T-helper 1 cell treated with Interleukin-12 subunit alpha and Interleukin-12 subunit beta and Interleukin-4 antibody, amounts not matched to agents 30 μg/mL and 1 μg/mL, for 36 hours (primary cell): Measurements from ENCODE around the gene COL17A1.

Source experiments
- H3K27ac Mint-ChIP-seq: one replicate; pipeline ENCODE4 v1.8.0; 2021; ENCODE audit warnings: mild to moderate bottlenecking, mixed read lengths
- H3K27me3 Mint-ChIP-seq: one replicate; pipeline ENCODE4 v1.8.0; 2021; ENCODE audit warnings: low read depth, mixed read lengths
- H3K36me3 Mint-ChIP-seq: one replicate; pipeline ENCODE4 v1.8.0; 2021; ENCODE audit warnings: low read depth, mixed read lengths
- H3K4me1 Mint-ChIP-seq: one replicate; pipeline ENCODE4 v1.8.0; 2021; ENCODE audit warnings: low read depth, mixed read lengths
- H3K4me3 Mint-ChIP-seq: one replicate; pipeline ENCODE4 v1.8.0; 2021; ENCODE audit warnings: mild to moderate bottlenecking, moderate library complexity, mixed read lengths
- H3K9me3 Mint-ChIP-seq: one replicate; pipeline ENCODE4 v1.8.0; 2021; ENCODE audit warnings: mixed read lengths

The COL17A1 gene

GRCh38 chr10:104104926-104105325 lies 19.2 kb upstream of the COL17A1 start:
- no peaks in the 10 kb centered on the region for H3K9me3 Mint-ChIP-seq
- H3K4me1 Mint-ChIP-seq, result peaks cover 11% of the 10 kb centered on the region
- no peaks in the 10 kb centered on the region for H3K36me3 Mint-ChIP-seq
- H3K27me3 Mint-ChIP-seq, result peaks cover 25% of the 10 kb centered on the region
- H3K4me3 Mint-ChIP-seq, result no peak overlapping the region
- H3K27ac Mint-ChIP-seq, result no peak overlapping the region

DNA sequence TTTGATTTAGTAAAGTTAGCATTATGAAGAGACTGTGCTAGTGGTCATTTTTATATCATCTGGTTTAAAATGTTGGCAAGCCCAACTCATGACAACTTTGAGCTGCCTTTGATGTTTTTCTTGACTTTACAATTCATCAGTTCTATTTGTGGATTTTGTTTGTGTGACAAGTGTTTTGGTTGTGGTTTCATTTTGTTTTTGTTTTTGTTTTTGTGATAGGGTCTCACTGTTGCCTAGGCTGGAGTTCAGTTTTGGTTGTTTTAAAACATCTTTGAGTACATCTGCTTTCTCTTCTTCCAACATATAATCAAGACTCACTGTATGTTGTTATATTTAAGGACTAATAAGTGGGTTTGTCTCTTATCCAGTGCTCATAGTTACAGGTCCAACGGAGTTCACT lies 18.7 kb upstream of the COL17A1 start:
- no peaks in the 10 kb centered on the region for H3K36me3 Mint-ChIP-seq
- H3K27ac Mint-ChIP-seq, result no peak overlapping the region
- no peaks in the 10 kb centered on the region for H3K9me3 Mint-ChIP-seq
- H3K27me3 Mint-ChIP-seq, result peaks cover 22% of the 10 kb centered on the region
- no peak overlapping the region for H3K4me3 Mint-ChIP-seq
- H3K4me1 Mint-ChIP-seq, result peaks cover 9% of the 10 kb centered on the region

- no peaks in the 10 kb centered on the region for H3K9me3 Mint-ChIP-seq
- no peaks in the 10 kb centered on the region for H3K36me3 Mint-ChIP-seq
- no peak overlapping the region for H3K4me3 Mint-ChIP-seq
- H3K4me1 Mint-ChIP-seq, result peaks cover 9% of the 10 kb centered on the region
- peaks cover 25% of the 10 kb centered on the region for H3K27me3 Mint-ChIP-seq
- no peak overlapping the region for H3K27ac Mint-ChIP-seq
Observed at GRCh38 chr10:104103956-104104355, 18.3 kb upstream of the COL17A1 start.

GRCh38 chr10:104101902-104102301 lies 16.2 kb upstream of the COL17A1 start:
- Mint-ChIP-seq H3K4me3 (no peak overlapping the region), H3K27me3 (peaks cover 28% of the 10 kb centered on the region), H3K4me1 (peaks cover 9% of the 10 kb centered on the region), H3K27ac (no peak overlapping the region), H3K36me3 (no peaks in the 10 kb centered on the region), H3K9me3 (peaks cover 4% of the 10 kb centered on the region)

GRCh38 chr10:104100795-104101194 lies 15.1 kb upstream of the COL17A1 start:
- peaks cover 11% of the 10 kb centered on the region for H3K9me3 Mint-ChIP-seq
- no peak overlapping the region for H3K4me3 Mint-ChIP-seq
- peaks cover 7% of the 10 kb centered on the region for H3K4me1 Mint-ChIP-seq
- H3K27me3 Mint-ChIP-seq, result peaks cover 28% of the 10 kb centered on the region
- H3K36me3 Mint-ChIP-seq, result no peaks in the 10 kb centered on the region
- H3K27ac Mint-ChIP-seq, result no peak overlapping the region

DNA sequence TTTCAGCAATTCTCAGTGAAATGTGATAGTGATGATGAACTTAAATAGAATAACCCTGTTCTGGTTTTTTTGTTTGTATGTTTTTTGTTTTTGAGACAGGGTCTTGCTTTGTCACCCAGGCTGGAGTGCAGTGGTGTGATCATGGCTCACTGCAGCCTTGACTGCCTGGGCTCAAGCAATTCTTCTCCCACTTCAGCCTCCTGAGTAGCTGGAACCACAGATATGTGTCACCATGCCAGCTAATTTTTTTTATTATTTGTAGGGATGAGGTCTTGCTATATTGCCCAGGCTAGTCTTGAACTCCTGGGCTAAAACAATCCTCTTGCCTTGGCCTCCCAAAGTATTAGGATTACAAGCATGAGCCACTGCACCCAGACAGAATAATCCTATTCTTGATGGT lies 14.3 kb upstream of the COL17A1 start:
- no peak overlapping the region for H3K27ac Mint-ChIP-seq
- H3K4me1 Mint-ChIP-seq, result peaks cover 6% of the 10 kb centered on the region
- H3K36me3 Mint-ChIP-seq, result no peaks in the 10 kb centered on the region
- H3K9me3 Mint-ChIP-seq, result peaks cover 11% of the 10 kb centered on the region
- H3K4me3 Mint-ChIP-seq, result no peak overlapping the region
- H3K27me3 Mint-ChIP-seq, result peaks cover 28% of the 10 kb centered on the region

GRCh38 chr10:104099269-104099668 lies 13.6 kb upstream of the COL17A1 start:
- peaks cover 11% of the 10 kb centered on the region for H3K9me3 Mint-ChIP-seq
- no peak overlapping the region for H3K4me3 Mint-ChIP-seq
- H3K27ac Mint-ChIP-seq, result no peak overlapping the region
- no peaks in the 10 kb centered on the region for H3K4me1 Mint-ChIP-seq
- H3K36me3 Mint-ChIP-seq, result no peaks in the 10 kb centered on the region
- peaks cover 28% of the 10 kb centered on the region for H3K27me3 Mint-ChIP-seq

DNA sequence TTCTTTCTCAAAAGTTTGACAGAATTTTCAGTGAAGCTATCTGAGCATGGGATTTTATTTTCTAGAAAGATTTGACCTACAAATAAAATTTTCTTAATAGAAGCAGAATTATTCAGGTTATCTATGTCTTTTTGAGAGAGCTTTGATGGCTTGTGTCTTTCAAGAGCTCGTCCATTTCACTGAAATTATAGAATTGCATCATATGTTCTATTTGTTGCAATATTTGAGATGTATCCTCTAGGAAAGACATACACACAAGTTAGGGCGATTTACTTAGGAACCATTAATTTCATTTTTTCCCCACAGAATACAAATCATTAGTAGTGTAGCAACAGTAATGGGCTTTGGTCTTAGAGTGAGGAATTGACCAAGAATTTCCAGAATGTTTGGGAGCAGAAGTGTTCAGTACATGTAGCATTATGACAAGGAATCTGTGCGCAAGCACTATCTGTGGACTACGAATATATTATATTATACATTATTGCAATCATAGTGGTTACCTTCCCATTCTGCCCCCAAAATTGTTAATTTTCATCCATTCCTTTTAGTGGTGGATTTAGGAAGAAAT lies 12.8 kb upstream of the COL17A1 start:
- no peak overlapping the region for H3K4me3 Mint-ChIP-seq
- no peaks in the 10 kb centered on the region for H3K36me3 Mint-ChIP-seq

DNA sequence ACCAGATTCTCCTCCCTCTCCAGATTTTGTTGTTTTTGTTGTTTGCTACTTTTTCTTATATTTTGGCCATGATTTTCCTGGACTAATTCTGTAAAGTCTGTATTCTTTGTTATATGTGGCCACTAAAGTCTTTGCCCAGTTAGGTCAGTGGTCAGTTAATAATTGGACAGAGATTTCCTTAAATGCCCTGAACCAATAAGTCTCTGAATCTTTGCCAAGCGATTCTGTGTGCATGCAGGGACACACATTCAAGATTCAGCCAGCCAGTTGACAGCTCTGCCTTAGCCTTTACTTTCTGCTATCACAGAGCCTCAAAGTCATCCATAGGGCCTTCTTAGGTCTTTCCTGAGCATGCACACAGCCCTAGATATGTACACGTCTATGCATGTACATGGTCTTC lies 11.0 kb upstream of the COL17A1 start:
- H3K36me3 Mint-ChIP-seq, result no peaks in the 10 kb centered on the region
- peaks cover 17% of the 10 kb centered on the region for H3K27me3 Mint-ChIP-seq
- H3K4me1 Mint-ChIP-seq, result no peaks in the 10 kb centered on the region
- H3K4me3 Mint-ChIP-seq, result no peak overlapping the region
- H3K27ac Mint-ChIP-seq, result no peak overlapping the region
- peaks cover 11% of the 10 kb centered on the region for H3K9me3 Mint-ChIP-seq

More for the DNA sequence above, 12.8 kb upstream of the COL17A1 start:
- peaks cover 28% of the 10 kb centered on the region for H3K27me3 Mint-ChIP-seq
- peaks cover 11% of the 10 kb centered on the region for H3K9me3 Mint-ChIP-seq
- H3K27ac Mint-ChIP-seq, result no peak overlapping the region
- H3K4me1 Mint-ChIP-seq, result no peaks in the 10 kb centered on the region

GRCh38 chr10:104092749-104093148 lies 7.1 kb upstream of the COL17A1 start:
- H3K36me3 Mint-ChIP-seq, result no peaks in the 10 kb centered on the region
- no peaks in the 10 kb centered on the region for H3K4me1 Mint-ChIP-seq
- no peaks in the 10 kb centered on the region for H3K27me3 Mint-ChIP-seq
- H3K9me3 Mint-ChIP-seq, result peaks cover 11% of the 10 kb centered on the region
- H3K4me3 Mint-ChIP-seq, result no peak overlapping the region
- no peak overlapping the region for H3K27ac Mint-ChIP-seq

GRCh38 chr10:104090611-104091010 lies 4.9 kb upstream of the COL17A1 start:
- Mint-ChIP-seq H3K4me3 (no peak overlapping the region), H3K27ac (no peak overlapping the region), H3K27me3 (peaks cover 2% of the 10 kb centered on the region), H3K36me3 (no peaks in the 10 kb centered on the region), H3K9me3 (no peaks in the 10 kb centered on the region), H3K4me1 (no peaks in the 10 kb centered on the region)

DNA sequence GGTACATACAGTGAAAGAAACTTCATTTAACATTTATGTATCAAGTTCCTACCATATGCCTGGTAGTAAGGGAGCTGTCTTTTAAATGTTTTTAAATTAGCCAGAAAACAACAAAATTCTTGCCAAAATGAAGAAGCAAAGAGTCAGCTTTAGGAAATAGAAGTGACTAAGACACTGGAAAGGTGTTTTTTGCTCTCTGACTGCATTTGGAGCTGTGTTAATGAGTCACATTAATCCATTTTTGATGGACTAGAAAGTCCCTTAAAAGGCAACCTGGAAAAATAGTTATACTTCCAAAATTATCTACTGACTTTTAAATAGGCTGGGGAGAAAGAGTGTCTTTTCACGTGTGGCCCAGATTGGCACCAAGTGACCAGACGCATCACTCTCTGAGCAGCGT lies 3.9 kb upstream of the COL17A1 start:
- Mint-ChIP-seq H3K4me3 (no peak overlapping the region), H3K36me3 (no peaks in the 10 kb centered on the region), H3K27ac (no peak overlapping the region), H3K4me1 (no peaks in the 10 kb centered on the region), H3K27me3 (peaks cover 5% of the 10 kb centered on the region), H3K9me3 (no peaks in the 10 kb centered on the region)

GRCh38 chr10:104088239-104088638 lies 2.6 kb upstream of the COL17A1 start:
- peaks cover 5% of the 10 kb centered on the region for H3K27me3 Mint-ChIP-seq
- no peak overlapping the region for H3K4me3 Mint-ChIP-seq
- no peak overlapping the region for H3K27ac Mint-ChIP-seq
- no peaks in the 10 kb centered on the region for H3K9me3 Mint-ChIP-seq
- H3K36me3 Mint-ChIP-seq, result no peaks in the 10 kb centered on the region
- no peaks in the 10 kb centered on the region for H3K4me1 Mint-ChIP-seq

GRCh38 chr10:104084482-104085142 lies 1.1 kb downstream of the COL17A1 start:
- Mint-ChIP-seq H3K9me3 (no peaks in the 10 kb centered on the region), H3K4me3 (no peak overlapping the region), H3K4me1 (no peaks in the 10 kb centered on the region), H3K27me3 (peaks cover 9% of the 10 kb centered on the region), H3K27ac (no peak overlapping the region), H3K36me3 (no peaks in the 10 kb centered on the region)

GRCh38 chr10:104081998-104082397 lies 3.7 kb downstream of the COL17A1 start:
- no peaks in the 10 kb centered on the region for H3K9me3 Mint-ChIP-seq
- H3K27me3 Mint-ChIP-seq, result peaks cover 13% of the 10 kb centered on the region
- no peak overlapping the region for H3K27ac Mint-ChIP-seq
- no peaks in the 10 kb centered on the region for H3K4me1 Mint-ChIP-seq
- H3K36me3 Mint-ChIP-seq, result no peaks in the 10 kb centered on the region
- H3K4me3 Mint-ChIP-seq, result no peak overlapping the region
